CD4-positive, alpha-beta T cell treated with Interleukin-15 for 4 hours (primary cell): ENCODE measurements around the gene CHST4.
"Not testable (repeated sequence)": the region's sequence is repeated elsewhere in the genome, so short reads cannot be mapped to it uniquely, and the experiment has no call there.

ENCODE experiments used
- DNase-seq: peaks from one replicate; pipeline ENCODE4 v3.0.0-alpha.2; 2020; ENCODE audit warnings: low spot score

Gene CHST4

GRCh38 chr16:71524566-71525553 lies 1.4 kb upstream of the CHST4 start:
- no peak for DNase-seq

- no peak for DNase-seq
Observed at GRCh38 chr16:71528257-71528656, 2.0 kb downstream of the CHST4 start.

GRCh38 chr16:71528863-71529262 lies 2.6 kb downstream of the CHST4 start:
- DNase-seq = no peak

- no peak for DNase-seq
Observed at GRCh38 chr16:71532366-71532765, 6.1 kb downstream of the CHST4 start.

GRCh38 chr16:71536752-71537499 lies 10.7 kb downstream of the CHST4 start:
- DNase-seq = no peak

GRCh38 chr16:71537643-71538042 lies 11.4 kb downstream of the CHST4 start:
- DNase-seq = peak; percentile 2

- DNase-seq = peak; percentile 47
Observed at GRCh38 chr16:71542377-71542776, 16.2 kb downstream of the CHST4 start.

- no peak for DNase-seq
Observed at GRCh38 chr16:71547168-71547567, 20.9 kb downstream of the CHST4 start.

GRCh38 chr16:71552698-71553503 lies 26.7 kb downstream of the CHST4 start:
- no peak for DNase-seq

- DNase-seq = no peak
Observed at GRCh38 chr16:71555230-71555891, 29.1 kb downstream of the CHST4 start.

- no peak for DNase-seq
Observed at GRCh38 chr16:71557299-71557698, 31.1 kb downstream of the CHST4 start.

GRCh38 chr16:71557954-71558582 lies 31.8 kb downstream of the CHST4 start:
- DNase-seq = no peak

- no peak for DNase-seq
Observed at GRCh38 chr16:71559855-71560254, 33.6 kb downstream of the CHST4 start.

GRCh38 chr16:71561886-71562285 lies 35.7 kb downstream of the CHST4 start:
- DNase-seq = not testable (repeated sequence)

GRCh38 chr16:71562552-71562951 lies 36.3 kb downstream of the CHST4 start:
- DNase-seq = no peak

- DNase-seq = no peak
Observed at GRCh38 chr16:71564335-71564967, 38.2 kb downstream of the CHST4 start.

- DNase-seq = no peak
Observed at GRCh38 chr16:71565812-71566700, 39.8 kb downstream of the CHST4 start.

GRCh38 chr16:71567931-71568330 lies 41.7 kb downstream of the CHST4 start:
- no peak for DNase-seq

GRCh38 chr16:71568551-71568950 lies 42.3 kb downstream of the CHST4 start:
- DNase-seq = no peak

GRCh38 chr16:71569621-71570020 lies 43.4 kb downstream of the CHST4 start:
- no peak for DNase-seq
